SK-N-SH (cell line): ENCODE data around the gene ITSN1.

Source experiments
- CTCF ChIP-seq: fragments of 200-600 bp; sonication (generic); IDR thresholded peaks from 2 replicates; pipeline ENCODE4 v1.6.1; 2017; ENCODE audit warnings: antibody characterized with exemption, mild to moderate bottlenecking, moderate library complexity
- FOSL2 ChIP-seq: IDR thresholded peaks from 2 replicates; pipeline ENCODE4 v1.4.0; 2012; ENCODE audit warnings: low read depth, mild to moderate bottlenecking, moderate library complexity, borderline replicate concordance
- POLR2AphosphoS5 ChIP-seq: IDR thresholded peaks from 2 replicates; pipeline ENCODE4 v1.6.1; 2012; ENCODE audit warnings: low read depth, low read length

DNA sequence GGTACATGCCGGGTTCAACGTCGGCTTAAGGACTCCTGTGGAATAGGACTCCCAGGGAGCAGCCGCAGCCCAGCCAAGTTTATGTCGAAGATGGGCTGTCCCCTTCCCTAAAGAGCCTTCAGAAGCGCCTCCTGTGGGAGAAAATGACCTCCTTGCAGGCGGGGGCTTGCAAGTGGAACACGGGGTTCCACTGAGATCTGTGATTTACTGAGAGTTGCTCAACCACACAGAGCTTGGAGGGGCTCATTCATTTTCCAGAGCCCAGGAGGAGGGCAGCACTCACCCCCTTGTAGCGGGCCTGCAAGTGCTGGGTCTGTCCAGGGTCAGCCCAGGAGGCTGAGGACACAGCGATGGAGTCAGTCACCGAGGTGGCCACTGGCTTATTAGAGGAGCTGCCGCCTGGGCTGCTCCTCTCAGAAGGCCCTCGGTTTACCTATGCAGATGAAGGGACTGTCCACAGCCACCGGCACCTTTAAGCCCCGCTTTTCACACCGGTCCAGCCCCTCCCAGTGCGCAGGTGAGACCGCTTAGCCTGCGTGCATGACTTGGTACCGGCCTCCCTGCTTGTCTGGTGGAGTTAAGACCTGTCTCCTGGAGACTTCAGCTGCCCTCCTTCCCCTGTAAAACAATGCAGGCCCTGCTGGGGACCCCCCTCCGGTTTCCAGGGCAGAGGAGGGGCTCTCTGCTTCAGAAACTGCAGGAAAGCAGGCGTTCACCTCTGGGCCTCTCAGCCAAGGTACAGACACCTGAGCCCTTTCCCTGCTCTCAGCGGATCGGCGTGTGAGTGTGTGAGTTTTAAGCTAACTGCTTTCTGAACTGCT is 215.8 kb downstream of the ITSN1 start:
- TF ChIP-seq CTCF, result no peak
- TF ChIP-seq POLR2AphosphoS5, result no peak
- TF ChIP-seq FOSL2, result no peak
